Prostate gland (tissue), 2 donors: ENCODE data around the gene GSTK1. TPM values are rescaled to one million over a fixed set of nuclear protein-coding genes. Genes with fewer than 3 reads are reported as not detected.

Experiments used
- DNase-seq: peaks from one replicate; pipeline ENCODE4 v3.0.0-alpha.2; 2019; ENCODE audit warnings: low spot score
- H3K27ac ChIP-seq, 2 donors: fragments of 200-600 bp; sonication (generic); 2 replicates each; pipeline ENCODE4 v1.5.1; 2017 to 2019
- H3K27me3 ChIP-seq: fragments of 200-600 bp; sonication (generic); replicated peaks from 2 replicates; pipeline ENCODE4 v1.5.1; 2019; ENCODE audit not compliant: insufficient read depth
- H3K36me3 ChIP-seq, 2 donors: fragments of 200-600 bp; sonication (generic); 1 replicate in 1 of 2; 2 replicates in 1 of 2; pipeline versions ENCODE4 v1.5.1 to v1.8.1; 2017 to 2019
- H3K4me1 ChIP-seq: fragments of 200-600 bp; sonication (generic); replicated peaks from 2 replicates; pipeline ENCODE4 v1.5.1; 2019
- H3K4me3 ChIP-seq, 2 donors: fragments of 200-600 bp; sonication (generic); 2 replicates each; pipeline ENCODE4 v1.5.1; 2017 to 2019
- H3K9me3 ChIP-seq: fragments of 200-600 bp; sonication (generic); 2 replicates; pipeline ENCODE4 v1.5.1; 2017
- CTCF ChIP-seq, 4 experiments: fragments of 200-600 bp in 2 of 4; fragments of 450-650 bp in 2 of 4; sonication (generic) in 2 of 4; IDR thresholded peaks; 1 replicate in 3 of 4; 2 replicates in 1 of 4; pipeline ENCODE4 v1.5.1; 2016 to 2019; ENCODE audit warnings: antibody characterized with exemption in 4 of 4, mild to moderate bottlenecking in 2 of 4, moderate library complexity in 2 of 4
- POLR2A ChIP-seq: fragments of 450-650 bp; IDR thresholded peaks from one replicate; pipeline ENCODE4 v1.6.1; 2016; ENCODE audit warnings: antibody characterized with exemption, mild to moderate bottlenecking
- POLR2AphosphoS5 ChIP-seq: sonication (generic); formaldehyde crosslinking; IDR thresholded peaks from one replicate; pipeline ENCODE4 v1.6.1; 2017; ENCODE audit warnings: antibody characterized with exemption
- WGBS: methylation state at CpG from one replicate; pipeline ENCODE4 v1.1.5; 2018; 5-methylcytosine and 5-hydroxymethylcytosine counted together
- intact Hi-C: fragments of 100-400 bp; cut with DNase I; formaldehyde crosslinking; loops from one replicate; pipeline ENCODE4 v1.14.2; 2022
- total RNA-seq, 2 donors: library from RNA; depleted of rRNA; stranded (reverse); fragments of >200 nt; gene quantifications; one replicate each; pipeline ENCODE4 v1.1.0, GENCODE V29; 2016

GSTK1 gene
- total RNA-seq, 2 donors from 2014 or later, result 134 to 153 TPM

GRCh38 chr7:143217806-143218205, 45.4 kb upstream of the GSTK1 start:
- H3K36me3 ChIP-seq, result no peaks in the 10 kb centered on the region
- no peaks in the 10 kb centered on the region for H3K9me3 ChIP-seq
- TF ChIP-seq CTCF (IDR thresholded peaks at IDR 0.05), result no peak
- TF ChIP-seq POLR2AphosphoS5, result no peak
- TF ChIP-seq POLR2A, result no peak
- H3K27ac ChIP-seq, result no peak overlapping the region
- no peak for DNase-seq
- H3K4me3 ChIP-seq, result no peak overlapping the region
- WGBS, result 78% methylated on average over 2 of the region's 2 CpGs
- H3K27me3 ChIP-seq, result no peaks in the 10 kb centered on the region
- intact Hi-C loops, result no loop called here
- no peaks in the 10 kb centered on the region for H3K4me1 ChIP-seq

- TF ChIP-seq POLR2AphosphoS5 (no peak), CTCF (IDR thresholded peaks at IDR 0.05) (no peak), POLR2A (no peak)
- no peak overlapping the region for H3K27ac ChIP-seq
- H3K4me1 ChIP-seq, result no peaks in the 10 kb centered on the region
- H3K4me3 ChIP-seq, result no peak overlapping the region
- no peaks in the 10 kb centered on the region for H3K36me3 ChIP-seq
- H3K9me3 ChIP-seq, result no peaks in the 10 kb centered on the region
- DNase-seq, result no peak
- intact Hi-C loops, result no loop called here
- WGBS, result 64% methylated on average over 2 of the region's 2 CpGs
- H3K27me3 ChIP-seq, result no peaks in the 10 kb centered on the region
These were observed 42.0 kb upstream of the GSTK1 start for GRCh38 chr7:143221286-143221685.

GRCh38 chr7:143221737-143222136, 41.5 kb upstream of the GSTK1 start, which contains the start of gene TAS2R40:
Gene TAS2R40, plus strand, starts transcription at chr7:143222037. Its CDS starts 42 bp downstream, at chr7:143222079.
- 76% methylated on average over 3 of the region's 3 CpGs for WGBS

GRCh38 chr7:143222782-143223181, 40.5 kb upstream of the GSTK1 start:
- Histone ChIP-seq H3K4me3 (no peak overlapping the region), H3K27me3 (no peaks in the 10 kb centered on the region), H3K4me1 (no peaks in the 10 kb centered on the region), H3K9me3 (no peaks in the 10 kb centered on the region), H3K36me3 (no peaks in the 10 kb centered on the region), H3K27ac (no peak overlapping the region)
- DNase-seq, result no peak
- 85% methylated on average over 7 of the region's 7 CpGs for WGBS
- TF ChIP-seq POLR2A (no peak), POLR2AphosphoS5 (no peak), CTCF (IDR thresholded peaks at IDR 0.05) (no peak)
- intact Hi-C loops, result no loop called here

More at GRCh38 chr7:143221737-143222136, 41.5 kb upstream of the GSTK1 start, which contains the start of gene TAS2R40:
- intact Hi-C loops, result no loop called here
- Histone ChIP-seq H3K27ac (no peak within 1 kb of the TSS), H3K4me1 (no peaks in the 10 kb centered on the region), H3K27me3 (no peaks in the 10 kb centered on the region), H3K36me3 (no peaks in the 10 kb centered on the region), H3K9me3 (no peaks in the 10 kb centered on the region), H3K4me3 (no peak within 1 kb of the TSS)
- TF ChIP-seq POLR2A (no peak), CTCF (IDR thresholded peaks at IDR 0.05) (no peak)
- no peak for DNase-seq

GRCh38 chr7:143223784-143224183, 39.5 kb upstream of the GSTK1 start:
- intact Hi-C loops, result no loop called here
- H3K4me1 ChIP-seq, result no peaks in the 10 kb centered on the region
- WGBS, result 45% methylated on average over 4 of the region's 4 CpGs
- no peak overlapping the region for H3K27ac ChIP-seq
- H3K36me3 ChIP-seq, result no peaks in the 10 kb centered on the region
- H3K9me3 ChIP-seq, result no peaks in the 10 kb centered on the region
- H3K27me3 ChIP-seq, result no peaks in the 10 kb centered on the region
- no peak overlapping the region for H3K4me3 ChIP-seq
- TF ChIP-seq POLR2A, result no peak
- TF ChIP-seq POLR2AphosphoS5, result peak; percentile 57
- DNase-seq, result peak; percentile 44
